Non-pigmented ciliary epithelial cell (primary cell): ENCODE results near the gene FAF2.
"Not testable (repeated sequence)": the region's sequence is repeated elsewhere in the genome, so short reads cannot be mapped to it uniquely, and the experiment has no call there.

Experiments used
- DNase-seq: peaks from one replicate; pipeline ENCODE4 v3.0.0-alpha.2; 2010; ENCODE audit warnings: low read depth

FAF2 gene

DNA sequence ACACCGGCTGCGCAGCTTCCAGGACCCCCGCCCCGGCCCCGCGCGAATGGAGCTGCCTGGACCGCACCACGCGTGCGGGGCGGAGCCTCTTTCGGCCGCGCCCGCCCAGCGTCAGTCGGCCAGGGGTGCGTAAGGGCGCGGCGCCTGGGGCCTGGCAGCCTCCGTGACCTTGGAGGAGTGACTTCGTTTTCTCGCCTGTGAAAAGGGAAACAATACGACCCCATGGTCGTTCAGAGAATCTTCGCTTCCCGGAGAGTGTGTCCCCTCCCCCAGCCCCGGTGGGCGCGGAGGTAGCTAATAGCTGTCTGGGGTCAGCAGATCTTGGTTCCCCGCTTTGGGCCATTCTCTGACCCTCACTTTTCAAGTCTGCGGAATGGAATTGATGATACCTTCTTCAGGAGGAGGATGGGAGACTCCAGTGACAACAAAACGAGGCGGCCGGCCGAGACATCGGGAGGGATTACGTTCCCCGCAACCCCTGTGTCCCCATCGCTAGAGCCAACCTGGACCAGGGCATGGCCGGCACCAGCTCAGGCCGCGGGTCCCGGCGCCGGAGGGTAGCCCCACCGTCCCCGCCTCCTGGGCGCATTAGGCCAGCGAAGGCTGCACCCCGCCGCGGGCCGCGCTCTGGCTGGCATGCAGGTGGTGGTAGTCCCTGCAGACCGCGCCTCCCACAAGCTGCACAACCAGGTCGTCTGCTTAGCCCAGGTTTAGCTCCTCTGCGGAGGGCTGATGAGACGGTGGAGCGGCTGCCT, 95.4 kb downstream of the FAF2 start:
- no peak for DNase-seq

GRCh38 chr5:176545388-176545736, 97.2 kb downstream of the FAF2 start:
- no peak for DNase-seq

- no peak for DNase-seq
Measured at GRCh38 chr5:176545737-176546509, 97.7 kb downstream of the FAF2 start.

- no peak for DNase-seq
Measured at GRCh38 chr5:176547802-176548201, 99.6 kb downstream of the FAF2 start.

GRCh38 chr5:176548967-176549444, 100.8 kb downstream of the FAF2 start, which contains the start of gene CDHR2:
Gene CDHR2 (plus strand): TSS chr5:176549342. CDS start chr5:176565353, 16,011 bp downstream.
- DNase-seq = no peak

- no peak for DNase-seq
Measured at GRCh38 chr5:176549871-176550270, 101.7 kb downstream of the FAF2 start.

DNA sequence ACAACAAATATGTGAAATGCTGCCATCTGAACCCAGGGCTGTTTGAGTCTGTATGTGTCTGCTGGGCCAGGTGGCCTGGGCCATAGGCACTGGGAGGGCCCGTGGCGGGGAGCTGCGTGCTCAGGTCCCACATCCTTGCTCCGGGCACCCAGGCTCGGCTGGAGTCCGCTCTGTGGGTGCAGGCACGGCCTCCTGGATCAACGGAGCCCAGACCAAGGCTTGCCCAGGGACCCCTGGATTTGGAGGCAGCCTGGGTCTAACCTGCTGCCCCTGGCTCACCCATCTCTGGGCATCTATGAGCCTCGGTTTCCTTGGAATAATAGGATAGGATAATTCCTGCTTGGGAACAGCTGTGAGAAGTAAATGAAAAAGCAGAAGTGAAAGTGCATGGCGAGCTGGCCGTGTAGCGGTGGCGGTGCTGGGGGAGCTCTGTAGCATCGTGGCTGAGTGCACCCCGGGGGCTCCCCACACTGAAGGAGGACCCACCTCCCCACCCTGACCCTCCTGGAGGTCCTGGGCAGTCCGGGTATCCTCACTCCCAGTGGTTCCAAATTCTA, 102.2 kb downstream of the FAF2 start:
- no peak for DNase-seq

- DNase-seq = not testable (repeated sequence)
Measured at GRCh38 chr5:176550937-176551336, 102.8 kb downstream of the FAF2 start.

GRCh38 chr5:176552332-176552869, 104.2 kb downstream of the FAF2 start:
- no peak for DNase-seq

- no peak for DNase-seq
Measured at GRCh38 chr5:176553260-176554085, 105.3 kb downstream of the FAF2 start.

DNA sequence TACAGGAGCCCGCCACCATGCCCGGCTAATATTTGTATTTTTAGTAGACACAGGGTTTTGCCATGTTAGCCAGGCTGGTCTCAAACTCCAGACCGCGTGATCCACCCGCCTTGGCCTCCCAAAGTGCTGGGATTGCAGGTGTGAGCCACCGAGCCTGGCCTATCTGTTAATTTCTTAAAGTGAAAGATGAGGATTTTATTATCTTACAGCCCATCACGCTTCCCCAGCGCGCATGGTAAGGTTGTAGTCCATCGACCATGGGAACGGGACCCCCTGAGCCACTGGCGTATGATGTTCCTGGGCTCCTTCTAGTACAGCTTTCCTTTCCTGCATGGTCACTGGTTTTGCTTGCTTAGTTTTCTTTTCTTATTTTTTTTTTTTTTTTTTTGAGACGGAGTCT, 109.7 kb downstream of the FAF2 start:
- DNase-seq = no peak
